HepG2 (cell line): ENCODE measurements around the gene MBLAC1. TPM values are rescaled to one million over a fixed set of nuclear protein-coding genes. Genes with fewer than 3 reads are reported as not detected.

Experiments used
- ATAC-seq: fragments of 200-7000 bp; cut with Tn5 transposase; 3 replicates; pipeline ENCODE4 v1.9.1; 2020; ENCODE audit warnings: mild to moderate bottlenecking, moderate library complexity
- BruUV-seq: library from RNA; stranded (reverse); fragments of 400-500 nt; replicated peaks from 2 replicates; lab custom pipeline; 2021; lab: Mats Ljungman, UMichigan
- CTCF ChIA-PET: fragments of 300-600 bp; formaldehyde crosslinking; extraction: SDS; loops from one replicate; lab custom pipeline; 2021; ENCODE audit warnings: low total read pairs, inconsistent platforms, low intra/inter-chr PET ratio; lab: Yijun Ruan, JAX
- POLR2A ChIA-PET: fragments of 350-600 bp; sonication (Branson Sonifier 250); formaldehyde crosslinking; loops from one replicate; lab custom pipeline; 2020; ENCODE audit warnings: antibody characterized with exemption, inconsistent platforms; lab: Yijun Ruan, JAX
- DNase-seq: peaks from one replicate; pipeline ENCODE4 v3.0.0-alpha.2; 2015; ENCODE audit warnings: low spot score
- FAIRE-seq: peaks from 3 replicates; lab custom pipeline; 2011; peaks lifted over from hg19 to GRCh38; lab: Jason Lieb, UNC
- H2AFZ ChIP-seq: one replicate; pipeline ENCODE4 v1.6.1; 2011; ENCODE audit warnings: low read length, inconsistent platforms
- H3K27ac ChIP-seq: fragments of 300-600 bp; 3 replicates; pipeline ENCODE4 v1.8.0; 2011; ENCODE audit warnings: mixed run types, mild to moderate bottlenecking, mixed read lengths, low read length, inconsistent platforms; ENCODE audit not compliant: insufficient read depth; ENCODE audit errors: extremely low read length
- H3K27me3 ChIP-seq, 2 experiments: fragments of 200-600 bp in 1 of 2; 2 replicates in 1 of 2; 3 replicates in 1 of 2; pipeline versions ENCODE4 v1.6.0 to v1.8.0; 2011; ENCODE audit warnings: low read length in 2 of 2, mild to moderate bottlenecking in 2 of 2, moderate library complexity in 2 of 2, inconsistent platforms in 1 of 2; ENCODE audit not compliant: insufficient read depth in 2 of 2, control insufficient read depth in 1 of 2
- H3K36me3 ChIP-seq, 2 experiments: fragments of 200-600 bp in 1 of 2; replicated peaks in 1 of 2; 2 replicates in 1 of 2; 3 replicates in 1 of 2; pipeline versions ENCODE4 v1.5.1 to v1.8.0; 2011; ENCODE audit warnings: low read length in 2 of 2, inconsistent platforms in 1 of 2; ENCODE audit not compliant: insufficient read depth in 2 of 2, control insufficient read depth in 1 of 2
- H3K4me1 ChIP-seq: 2 replicates; pipeline ENCODE4 v1.5.1; 2012; ENCODE audit warnings: low read length, inconsistent platforms; ENCODE audit not compliant: insufficient read depth
- H3K4me2 ChIP-seq: 2 replicates; pipeline ENCODE4 v1.6.0; 2011; ENCODE audit warnings: low read depth, low read length, inconsistent platforms
- H3K4me3 ChIP-seq, 3 experiments: fragments of 200-600 bp in 1 of 3; sonication (generic), shearing (Covaris generic) in 1 of 3; replicated peaks in 1 of 3; 2 replicates each; pipeline ENCODE4 v1.5.1; 2011 to 2016; ENCODE audit warnings: low read length in 3 of 3, inconsistent platforms in 2 of 3, low read depth in 2 of 3, mild to moderate bottlenecking in 2 of 3, control low read depth in 1 of 3, mixed read lengths in 1 of 3; ENCODE audit not compliant: insufficient read depth in 1 of 3
- H3K79me2 ChIP-seq: one replicate; pipeline ENCODE4 v1.6.1; 2011; ENCODE audit warnings: low read length, inconsistent platforms; ENCODE audit not compliant: insufficient read depth
- H3K9ac ChIP-seq: 2 replicates; pipeline ENCODE4 v1.6.0; 2011; ENCODE audit warnings: mild to moderate bottlenecking, low read depth, low read length, inconsistent platforms; ENCODE audit not compliant: insufficient read depth
- H3K9me3 ChIP-seq: 2 replicates; pipeline ENCODE4 v1.5.1; 2012; ENCODE audit warnings: mild to moderate bottlenecking, low read length
- H4K20me1 ChIP-seq: 2 replicates; pipeline ENCODE4 v1.6.0; 2011; ENCODE audit warnings: inconsistent platforms, mild to moderate bottlenecking, low read length, moderate library complexity; ENCODE audit not compliant: insufficient read depth
- CEBPB ChIP-seq: IDR thresholded peaks from 2 replicates; pipeline ENCODE4 v1.6.1; 2011; ENCODE audit warnings: low read depth, low read length, improper control_type of control experiment, borderline replicate concordance
- CEBPG ChIP-seq: IDR thresholded peaks from 2 replicates; pipeline ENCODE4 v1.6.1; 2016
- KDM1A ChIP-seq: IDR thresholded peaks from 2 replicates; pipeline ENCODE4 v1.6.1; 2016; ENCODE audit warnings: missing compliant biosample characterization
- MYC ChIP-seq: sonication (generic); formaldehyde crosslinking; IDR thresholded peaks from 2 replicates; pipeline ENCODE4 v1.9.0; 2021; ENCODE audit warnings: missing genetic modification reagents, borderline replicate concordance
- UBTF ChIP-seq: sonication (generic); formaldehyde crosslinking; IDR thresholded peaks from 2 replicates; pipeline ENCODE4 v1.4.0; 2020; ENCODE audit warnings: mild to moderate bottlenecking, missing genetic modification reagents
- ZNF333 ChIP-seq: sonication (generic); formaldehyde crosslinking; IDR thresholded peaks from 2 replicates; pipeline ENCODE4 v1.4.0; 2020; ENCODE audit warnings: mild to moderate bottlenecking, missing genetic modification reagents, borderline replicate concordance
- ZNF460 ChIP-seq: sonication (generic); formaldehyde crosslinking; IDR thresholded peaks from 2 replicates; pipeline ENCODE4 v1.5.1; 2020; ENCODE audit warnings: missing genetic modification reagents, mild to moderate bottlenecking, borderline replicate concordance
- ZNF724P ChIP-seq: sonication (generic); formaldehyde crosslinking; IDR thresholded peaks from 2 replicates; pipeline ENCODE4 v1.8.0; 2022; ENCODE audit warnings: missing genetic modification reagents, borderline replicate concordance
- WGBS: methylation state at CpG from one replicate; pipeline ENCODE4 v1.1.6; 2017; ENCODE audit warnings: low lambda C conversion rate; 5-methylcytosine and 5-hydroxymethylcytosine counted together
- in situ Hi-C: cut with HindIII; loops from 2 replicates; pipeline ENCODE4 v1.10.0; 2017; ENCODE audit warnings: low pct_unique_long_range_greater_than_20kb; ENCODE audit not compliant: extremely low pct_ligation_motif_present
- intact Hi-C: fragments of 100-400 bp; cut with micrococcal nuclease; formaldehyde crosslinking; loops from one replicate; pipeline ENCODE4 v1.10.0; 2022; ENCODE audit not compliant: unreplicated experiment
- polyA plus RNA-seq, 8 experiments: library from polyadenylated mRNA; depleted of rRNA in 3 of 8; stranded (reverse) in 7 of 8; unstranded in 1 of 8; fragments of >200 nt; fragmentation: Illumina TruSeq in 4 of 8; extraction: Trizol in 4 of 8; gene quantifications; 2 replicates each; pipeline versions ENCODE4 v1.2.1 to v1.2.3, GENCODE V29; 2011 to 2016; ENCODE audit warnings: low read depth in 4 of 8, missing spikeins in 1 of 8, mixed read lengths in 1 of 8; ENCODE audit not compliant: insufficient read depth in 1 of 8
- total RNA-seq, 5 experiments: library from RNA; depleted of rRNA; stranded (reverse); fragments of >200 nt; fragmentation: Illumina TruSeq; extraction: Trizol; gene quantifications; 2 replicates each; pipeline ENCODE4 v1.2.3, GENCODE V29; 2016; ENCODE audit warnings: low read depth in 1 of 5

MBLAC1 gene
- total and polyA plus RNA-seq, 2 of the 13 experiments (the other 11 are each of a cell fraction or from before 2014, with no cell fraction given): 0.79 to 2.1 TPM

GRCh38 chr7:100142461-100142860 lies 15.7 kb downstream of the MBLAC1 start:
- in situ Hi-C loops (no loop called here), intact Hi-C loops (no loop called here)
- H3K9me3 ChIP-seq: no peaks in the 10 kb centered on the region
- H3K9ac ChIP-seq: no peak overlapping the region
- ATAC-seq (no peak), FAIRE-seq (no peak), DNase-seq (no peak)
- ChIA-PET POLR2A (interaction anchor here (1.2 kb wide), 1 partner anchor 12 kb away, joined by 3 read pairs; no protein-coding TSS in a partner anchor), CTCF (no interaction called here)
- H3K4me1 ChIP-seq: peaks cover 13% of the 10 kb centered on the region
- TF ChIP-seq ZNF460 (CRISPR knock-in tag) (peak; percentile 72; the same call in 1 of the 2 replicates), KDM1A (CRISPR knock-in tag) (no peak), CEBPG (CRISPR knock-in tag) (0 out of 2 replicates have a peak, but pooled peaks have one; percentile 18), MYC (CRISPR knock-in tag) (no peak), UBTF (CRISPR knock-in tag) (no peak), ZNF724P (CRISPR knock-in tag) (no peak), CEBPB (0 out of 2 replicates have a peak, but pooled peaks have one; percentile 39), ZNF333 (CRISPR knock-in tag) (no peak)
- no peak overlapping the region for H2AFZ ChIP-seq
- H3K27me3 ChIP-seq: no peaks in the 10 kb centered on the region
- 13% methylated on average over 3 of the region's 3 CpGs for WGBS
- H3K27ac ChIP-seq: no peak overlapping the region
- no peaks in the 10 kb centered on the region for H3K36me3 ChIP-seq
- H4K20me1 ChIP-seq: no peaks in the 10 kb centered on the region
- no peak overlapping the region for H3K4me2 ChIP-seq
- H3K4me3 ChIP-seq: no peak overlapping the region
- H3K79me2 ChIP-seq: no peaks in the 10 kb centered on the region
- BruUV-seq: no TSS peak
